Measurements from ENCODE around the gene P2RY6. TPM values are rescaled to one million over a fixed set of nuclear protein-coding genes. Genes with fewer than 3 reads are reported as not detected.
"Not testable (repeated sequence)": the region's sequence is repeated elsewhere in the genome, so short reads cannot be mapped to it uniquely, and the experiment has no call there.

P2RY6 gene
- total RNA-seq, 1 experiment from 2014 or later: 9.9 TPM

GRCh38 chr11:73260127-73260457, 12.0 kb upstream of the P2RY6 start:
- DNase-seq (ENCODE audit: low read depth): no peak

GRCh38 chr11:73262851-73263495, 9.2 kb upstream of the P2RY6 start:
- DNase-seq (ENCODE audit: low read depth): peak; percentile 59

- no peak for DNase-seq (ENCODE audit: low read depth)
Observed at GRCh38 chr11:73263640-73264039, 8.5 kb upstream of the P2RY6 start.

- DNase-seq (ENCODE audit: low read depth): no peak
Observed at GRCh38 chr11:73265278-73265810, 6.8 kb upstream of the P2RY6 start.

- DNase-seq (ENCODE audit: low read depth): no peak
Observed at GRCh38 chr11:73265853-73266645, 6.1 kb upstream of the P2RY6 start.

GRCh38 chr11:73266646-73267020, 5.5 kb upstream of the P2RY6 start:
- no peak for DNase-seq (ENCODE audit: low read depth)

GRCh38 chr11:73267122-73267846, 4.9 kb upstream of the P2RY6 start:
- DNase-seq (ENCODE audit: low read depth): no peak

GRCh38 chr11:73267906-73268540, 4.1 kb upstream of the P2RY6 start:
- DNase-seq (ENCODE audit: low read depth): no peak

GRCh38 chr11:73268671-73269271, 3.4 kb upstream of the P2RY6 start:
- no peak for DNase-seq (ENCODE audit: low read depth)

GRCh38 chr11:73269459-73270015, 2.6 kb upstream of the P2RY6 start:
- DNase-seq (ENCODE audit: low read depth): no peak

GRCh38 chr11:73270016-73270854, 1.9 kb upstream of the P2RY6 start:
- no peak for DNase-seq (ENCODE audit: low read depth)

- DNase-seq (ENCODE audit: low read depth): no peak
Observed at GRCh38 chr11:73270855-73271477, 1.2 kb upstream of the P2RY6 start.

GRCh38 chr11:73271478-73271865, 666 bp upstream of the P2RY6 start:
- not testable (repeated sequence) for DNase-seq (ENCODE audit: low read depth)

GRCh38 chr11:73272680-73273038, 521 bp downstream of the P2RY6 start:
- no peak for DNase-seq (ENCODE audit: low read depth)

GRCh38 chr11:73273222-73273895, 1.2 kb downstream of the P2RY6 start:
- DNase-seq (ENCODE audit: low read depth): no peak

GRCh38 chr11:73274191-73274590, 2.1 kb downstream of the P2RY6 start:
- not testable (repeated sequence) for DNase-seq (ENCODE audit: low read depth)

- no peak for DNase-seq (ENCODE audit: low read depth)
Observed at GRCh38 chr11:73274722-73275380, 2.7 kb downstream of the P2RY6 start.

- no peak for DNase-seq (ENCODE audit: low read depth)
Observed at GRCh38 chr11:73275381-73275750, 3.2 kb downstream of the P2RY6 start.

GRCh38 chr11:73277467-73277866, 5.3 kb downstream of the P2RY6 start:
- DNase-seq (ENCODE audit: low read depth): no peak

Measured in RPMI7951 (cell line).